ENCODE data around the gene CASZ1. TPM values are rescaled to one million over a fixed set of nuclear protein-coding genes. Genes with fewer than 3 reads are reported as not detected.

CASZ1 gene
- total RNA-seq, 1 experiment from 2014 or later = 15.2 TPM

DNA sequence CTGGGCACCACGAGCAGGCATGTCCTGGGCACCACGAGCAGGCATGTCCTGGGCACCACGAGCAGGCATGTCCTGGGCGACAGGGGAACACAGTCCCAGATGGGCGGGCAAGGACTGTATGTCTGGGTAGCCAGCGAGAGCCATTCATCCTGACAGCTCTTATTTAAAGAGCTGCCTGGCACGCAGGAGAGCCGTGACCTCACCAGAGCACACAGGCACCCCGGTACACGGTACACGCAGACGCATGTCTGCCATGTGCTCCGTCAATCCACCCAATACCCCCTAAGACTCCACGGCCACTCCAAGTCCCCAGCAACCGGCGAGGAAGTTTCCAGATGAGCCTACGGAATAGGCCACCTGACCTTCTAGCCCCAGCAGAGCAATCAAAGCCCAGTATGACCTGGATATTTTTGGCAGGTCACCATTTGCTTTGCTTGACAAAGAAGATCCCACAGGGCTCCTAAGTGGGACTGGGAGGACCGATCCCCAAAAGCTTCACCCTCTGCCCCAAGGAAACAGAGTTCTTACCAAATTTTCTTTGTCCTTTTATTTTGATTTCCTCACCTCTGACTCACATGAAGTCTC, 51.7 kb downstream of the CASZ1 start:
- Histone ChIP-seq H3K4me1 (replicated peaks; ENCODE audit: insufficient read depth) (peaks cover 14% of the 10 kb centered on the region; the same call in 1 of the 2 replicates), H3K27ac (no peak overlapping the region), H4K20me1 (ENCODE audit: insufficient read depth) (no peaks in the 10 kb centered on the region), H2AFZ (no peak overlapping the region), H3K4me2 (no peak overlapping the region), H3F3A (ENCODE audit: insufficient read depth, low read depth) (no peaks in the 10 kb centered on the region), H3K79me2 (ENCODE audit: low read depth) (no peaks in the 10 kb centered on the region), H3K9me3 (ENCODE audit: insufficient read depth, low read depth) (no peaks in the 10 kb centered on the region), H3K27me3 (ENCODE audit: insufficient read depth, low read depth) (no peaks in the 10 kb centered on the region), H3K4me3 (no peak overlapping the region), H3K36me3 (ENCODE audit: low read depth) (no peaks in the 10 kb centered on the region), H3K9me2 (ENCODE audit: insufficient read depth) (no peaks in the 10 kb centered on the region)
- BruUV-seq (replicated peaks) = no TSS peak
- intact Hi-C loops (cut with micrococcal nuclease; ENCODE audit: unreplicated experiment) = no loop called here
- TF ChIP-seq, protein P1, sequence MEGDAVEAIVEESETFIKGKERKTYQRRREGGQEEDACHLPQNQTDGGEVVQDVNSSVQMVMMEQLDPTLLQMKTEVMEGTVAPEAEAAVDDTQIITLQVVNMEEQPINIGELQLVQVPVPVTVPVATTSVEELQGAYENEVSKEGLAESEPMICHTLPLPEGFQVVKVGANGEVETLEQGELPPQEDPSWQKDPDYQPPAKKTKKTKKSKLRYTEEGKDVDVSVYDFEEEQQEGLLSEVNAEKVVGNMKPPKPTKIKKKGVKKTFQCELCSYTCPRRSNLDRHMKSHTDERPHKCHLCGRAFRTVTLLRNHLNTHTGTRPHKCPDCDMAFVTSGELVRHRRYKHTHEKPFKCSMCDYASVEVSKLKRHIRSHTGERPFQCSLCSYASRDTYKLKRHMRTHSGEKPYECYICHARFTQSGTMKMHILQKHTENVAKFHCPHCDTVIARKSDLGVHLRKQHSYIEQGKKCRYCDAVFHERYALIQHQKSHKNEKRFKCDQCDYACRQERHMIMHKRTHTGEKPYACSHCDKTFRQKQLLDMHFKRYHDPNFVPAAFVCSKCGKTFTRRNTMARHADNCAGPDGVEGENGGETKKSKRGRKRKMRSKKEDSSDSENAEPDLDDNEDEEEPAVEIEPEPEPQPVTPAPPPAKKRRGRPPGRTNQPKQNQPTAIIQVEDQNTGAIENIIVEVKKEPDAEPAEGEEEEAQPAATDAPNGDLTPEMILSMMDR (conservative IDR thresholded peaks at IDR 0.05) = no peak
- no peak for TF ChIP-seq EZH2 (IDR thresholded peaks at IDR 0.05; ENCODE audit: low read depth)
- ChIA-PET POLR2A (ENCODE audit: unreplicated experiment) (interaction anchor here (0.6 kb wide), 1 partner anchor 17 kb away, joined by 6 read pairs; no protein-coding TSS in a partner anchor), CTCF (no interaction called here)
- no peak for DNase-seq

DNA sequence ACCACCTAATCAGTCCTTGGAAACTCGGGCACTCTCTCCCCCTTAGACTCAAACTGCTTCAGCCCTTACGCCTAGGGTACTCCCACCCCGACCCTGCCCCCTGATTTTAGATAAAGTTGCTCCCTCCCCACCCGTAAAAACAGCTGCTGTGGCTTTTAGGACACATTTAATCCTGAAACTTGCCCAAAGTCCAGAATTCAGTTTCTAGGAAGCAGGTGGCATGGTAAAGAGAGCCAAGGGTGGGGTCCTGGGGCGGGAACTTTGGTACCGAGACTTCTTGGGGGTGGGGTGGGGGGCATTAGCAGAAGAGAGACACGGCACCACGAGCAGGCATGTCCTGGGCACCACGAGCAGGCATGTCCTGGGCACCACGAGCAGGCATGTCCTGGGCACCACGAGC, 52.4 kb downstream of the CASZ1 start:
- intact Hi-C loops (cut with micrococcal nuclease; ENCODE audit: unreplicated experiment) = no loop called here
- H3F3A ChIP-seq (ENCODE audit: insufficient read depth, low read depth) = no peaks in the 10 kb centered on the region
- H3K4me1 ChIP-seq (replicated peaks; ENCODE audit: insufficient read depth) = peaks cover 14% of the 10 kb centered on the region; the same call in 1 of the 2 replicates
- H3K27me3 ChIP-seq (ENCODE audit: insufficient read depth, low read depth) = no peaks in the 10 kb centered on the region
- no peaks in the 10 kb centered on the region for H3K36me3 ChIP-seq (ENCODE audit: low read depth)
- no peaks in the 10 kb centered on the region for H3K79me2 ChIP-seq (ENCODE audit: low read depth)
- DNase-seq = no peak
- TF ChIP-seq, protein P1 (conservative IDR thresholded peaks at IDR 0.05) = no peak
- TF ChIP-seq EZH2 (IDR thresholded peaks at IDR 0.05; ENCODE audit: low read depth) = no peak
- no peak overlapping the region for H3K27ac ChIP-seq
- ChIA-PET POLR2A (ENCODE audit: unreplicated experiment) (interaction anchor here (0.6 kb wide), 1 partner anchor 17 kb away, joined by 6 read pairs; no protein-coding TSS in a partner anchor), CTCF (no interaction called here)
- no peak overlapping the region for H3K4me2 ChIP-seq
- no peak overlapping the region for H2AFZ ChIP-seq
- no peaks in the 10 kb centered on the region for H3K9me2 ChIP-seq (ENCODE audit: insufficient read depth)
- H3K4me3 ChIP-seq = no peak overlapping the region
- no peaks in the 10 kb centered on the region for H3K9me3 ChIP-seq (ENCODE audit: insufficient read depth, low read depth)
- BruUV-seq (replicated peaks) = no TSS peak
- H4K20me1 ChIP-seq (ENCODE audit: insufficient read depth) = no peaks in the 10 kb centered on the region

DNA sequence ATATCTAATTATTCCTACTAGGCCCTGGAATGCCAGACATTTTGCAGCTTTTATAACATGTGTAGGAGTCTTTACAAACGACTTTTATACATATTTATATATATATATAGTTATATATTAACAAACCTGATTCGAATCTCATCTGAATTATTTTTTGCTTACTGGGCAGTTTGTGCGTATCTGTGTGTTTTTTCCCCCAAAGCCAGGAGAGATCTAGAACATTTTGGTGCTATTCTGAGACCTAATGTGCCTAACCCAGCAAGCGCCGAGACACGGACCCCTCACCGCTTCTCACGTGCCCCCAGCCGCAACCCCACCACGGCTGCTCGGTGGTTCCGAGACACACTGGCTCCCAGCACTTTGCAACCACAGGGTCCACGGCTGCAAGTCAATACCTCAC, 54.8 kb downstream of the CASZ1 start:
- H3F3A ChIP-seq (ENCODE audit: insufficient read depth, low read depth) = no peaks in the 10 kb centered on the region
- no peaks in the 10 kb centered on the region for H4K20me1 ChIP-seq (ENCODE audit: insufficient read depth)
- intact Hi-C loops (cut with micrococcal nuclease; ENCODE audit: unreplicated experiment) = no loop called here
- no peaks in the 10 kb centered on the region for H3K27me3 ChIP-seq (ENCODE audit: insufficient read depth, low read depth)
- no peak overlapping the region for H3K27ac ChIP-seq
- CTCF ChIA-PET = no interaction called here
- no peaks in the 10 kb centered on the region for H3K9me2 ChIP-seq (ENCODE audit: insufficient read depth)
- H3K79me2 ChIP-seq (ENCODE audit: low read depth) = no peaks in the 10 kb centered on the region
- H3K4me2 ChIP-seq = no peak overlapping the region
- DNase-seq = no peak
- H3K36me3 ChIP-seq (ENCODE audit: low read depth) = no peaks in the 10 kb centered on the region
- TF ChIP-seq, protein P1 (conservative IDR thresholded peaks at IDR 0.05) = no peak
- no peak for TF ChIP-seq EZH2 (IDR thresholded peaks at IDR 0.05; ENCODE audit: low read depth)
- H3K4me1 ChIP-seq (replicated peaks; ENCODE audit: insufficient read depth) = peaks cover 14% of the 10 kb centered on the region; the same call in 1 of the 2 replicates
- no peak overlapping the region for H3K4me3 ChIP-seq
- BruUV-seq (replicated peaks) = no TSS peak
- H3K9me3 ChIP-seq (ENCODE audit: insufficient read depth, low read depth) = no peaks in the 10 kb centered on the region
- H2AFZ ChIP-seq = no peak overlapping the region
- POLR2A ChIA-PET (ENCODE audit: unreplicated experiment) = no interaction called here

Measured in PC-9 (cell line).